ENCODE results near the gene IFNLR1.

IFNLR1 gene

GRCh38 chr1:24175033-24175755 lies 11.9 kb downstream of the IFNLR1 start:
- no peak for DNase-seq (ENCODE audit: low read depth in 3 of 3)

GRCh38 chr1:24173638-24174575 lies 13.2 kb downstream of the IFNLR1 start:
- no peak for DNase-seq (ENCODE audit: low read depth in 3 of 3)

- DNase-seq (ENCODE audit: low read depth in 3 of 3), result no peak
Observed at GRCh38 chr1:24172598-24172997, 14.5 kb downstream of the IFNLR1 start.

- DNase-seq (ENCODE audit: low read depth in 3 of 3), result no peak
Observed at GRCh38 chr1:24169286-24169685, 17.8 kb downstream of the IFNLR1 start.

- no peak for DNase-seq (ENCODE audit: low read depth in 3 of 3)
Observed at GRCh38 chr1:24168245-24168644, 18.8 kb downstream of the IFNLR1 start.

GRCh38 chr1:24167008-24167407 lies 20.1 kb downstream of the IFNLR1 start:
- DNase-seq (ENCODE audit: low read depth in 3 of 3), result no peak

- DNase-seq (ENCODE audit: low read depth in 3 of 3), result no peak
Observed at GRCh38 chr1:24165500-24165899, 21.6 kb downstream of the IFNLR1 start.

- DNase-seq (ENCODE audit: low read depth in 3 of 3), result no peak
Observed at GRCh38 chr1:24164004-24164403, 23.1 kb downstream of the IFNLR1 start.

- no peak for DNase-seq (ENCODE audit: low read depth in 3 of 3)
Observed at GRCh38 chr1:24162201-24162600, 24.9 kb downstream of the IFNLR1 start.

GRCh38 chr1:24161270-24161669 lies 25.8 kb downstream of the IFNLR1 start:
- DNase-seq (ENCODE audit: low read depth in 3 of 3), result no peak

- DNase-seq (ENCODE audit: low read depth in 3 of 3), result no peak
Observed at GRCh38 chr1:24159366-24159765, 27.7 kb downstream of the IFNLR1 start.

- DNase-seq (ENCODE audit: low read depth in 3 of 3), result no peak
Observed at GRCh38 chr1:24157918-24158481, 29.1 kb downstream of the IFNLR1 start.

- DNase-seq (ENCODE audit: low read depth in 3 of 3), result no peak
Observed at GRCh38 chr1:24156542-24157260, 30.4 kb downstream of the IFNLR1 start.

GRCh38 chr1:24155011-24155782 lies 31.9 kb downstream of the IFNLR1 start:
- no peak for DNase-seq (ENCODE audit: low read depth in 3 of 3)

- DNase-seq (ENCODE audit: low read depth in 3 of 3), result no peak
Observed at GRCh38 chr1:24154215-24154614, 32.9 kb downstream of the IFNLR1 start.

- no peak for DNase-seq (ENCODE audit: low read depth in 3 of 3)
Observed at GRCh38 chr1:24152631-24153494, 34.2 kb downstream of the IFNLR1 start.

- no peak for DNase-seq (ENCODE audit: low read depth in 3 of 3)
Observed at GRCh38 chr1:24151175-24151533, 35.9 kb downstream of the IFNLR1 start.

GRCh38 chr1:24150234-24151174 lies 36.6 kb downstream of the IFNLR1 start:
- peak; percentile 69 to 86 (median 84) for DNase-seq (ENCODE audit: low read depth in 3 of 3)

- peak; percentile 25 to 53 (median 40) for DNase-seq (ENCODE audit: low read depth in 3 of 3)
Observed at GRCh38 chr1:24149866-24150233, 37.2 kb downstream of the IFNLR1 start.
